OCI-LY1 (cell line): Measurements from ENCODE around the gene CCDC116.

Experiments used
- H2AFZ ChIP-seq: fragments of 200-600 bp; sonication (generic), shearing (Covaris generic); 2 replicates; pipeline ENCODE4 v1.6.0; 2014; ENCODE audit warnings: antibody characterized with exemption, mild to moderate bottlenecking, low read length
- H3F3A ChIP-seq: fragments of 200-600 bp; sonication (generic), shearing (Covaris generic); 2 replicates; pipeline ENCODE4 v1.6.0; 2014; ENCODE audit warnings: mild to moderate bottlenecking, antibody characterized with exemption, low read length, moderate library complexity; ENCODE audit not compliant: insufficient read depth
- H3K27ac ChIP-seq: fragments of 200-600 bp; sonication (generic); 2 replicates; pipeline ENCODE4 v1.5.1; 2014; ENCODE audit warnings: low read length, mixed run types, mild to moderate bottlenecking, low read depth; ENCODE audit not compliant: poor library complexity, severe bottlenecking
- H3K27me3 ChIP-seq: fragments of 200-600 bp; sonication (generic); 2 replicates; pipeline ENCODE4 v1.6.0; 2014; ENCODE audit warnings: antibody characterized with exemption, mild to moderate bottlenecking, low read length, moderate library complexity; ENCODE audit not compliant: insufficient read depth
- H3K36me3 ChIP-seq: fragments of 200-600 bp; sonication (generic); 2 replicates; pipeline ENCODE4 v1.6.1; 2014; ENCODE audit warnings: mild to moderate bottlenecking, antibody characterized with exemption, low read length, moderate library complexity, mixed read lengths; ENCODE audit not compliant: insufficient read depth
- H3K4me1 ChIP-seq: fragments of 200-600 bp; sonication (generic); 2 replicates; pipeline ENCODE4 v1.5.1; 2014; ENCODE audit warnings: mild to moderate bottlenecking, low read length, moderate library complexity; ENCODE audit not compliant: insufficient read depth, severe bottlenecking
- H3K4me2 ChIP-seq: fragments of 200-600 bp; sonication (generic), shearing (Covaris generic); 2 replicates; pipeline ENCODE4 v1.6.1; 2014; ENCODE audit warnings: low read length
- H3K4me3 ChIP-seq: fragments of 200-600 bp; sonication (generic); 2 replicates; pipeline ENCODE4 v1.5.1; 2014; ENCODE audit warnings: low read length, low read depth, mild to moderate bottlenecking, mixed read lengths; ENCODE audit not compliant: poor library complexity, severe bottlenecking
- H3K79me2 ChIP-seq: fragments of 200-600 bp; shearing (Covaris generic); 2 replicates; pipeline ENCODE4 v1.6.1; 2016; ENCODE audit warnings: mixed run types, low read length, mixed read lengths; ENCODE audit not compliant: insufficient read depth
- H3K9ac ChIP-seq: fragments of 200-600 bp; sonication (generic), shearing (Covaris generic); 2 replicates; pipeline ENCODE4 v1.6.1; 2014; ENCODE audit warnings: mild to moderate bottlenecking, low read length, mixed read lengths
- H3K9me2 ChIP-seq: fragments of 200-600 bp; sonication (generic), shearing (Covaris generic); 2 replicates; pipeline ENCODE4 v1.6.1; 2014; ENCODE audit warnings: low read depth, mild to moderate bottlenecking, low read length, mixed read lengths
- H3K9me3 ChIP-seq: fragments of 200-600 bp; shearing (Covaris generic); 2 replicates; pipeline ENCODE4 v1.6.1; 2014; ENCODE audit warnings: low read length, mixed read lengths
- H4K20me1 ChIP-seq: fragments of 200-600 bp; sonication (generic), shearing (Covaris generic); 2 replicates; pipeline ENCODE4 v1.6.0; 2016; ENCODE audit warnings: mild to moderate bottlenecking, low read length; ENCODE audit not compliant: insufficient read depth
- CTCF ChIP-seq: fragments of 200-600 bp; sonication (generic), shearing (Covaris generic); IDR thresholded peaks from 2 replicates; pipeline ENCODE4 v1.5.1; 2017; ENCODE audit warnings: mild to moderate bottlenecking, antibody characterized with exemption, low read length, moderate library complexity, mixed read lengths
- EZH2 ChIP-seq: fragments of 200-600 bp; sonication (generic), shearing (Covaris generic); IDR thresholded peaks from 2 replicates; pipeline ENCODE4 v1.8.0; 2017; ENCODE audit warnings: borderline replicate concordance, mixed run types, mild to moderate bottlenecking, antibody characterized with exemption, low read length, moderate library complexity, mixed read lengths

CCDC116 gene

DNA sequence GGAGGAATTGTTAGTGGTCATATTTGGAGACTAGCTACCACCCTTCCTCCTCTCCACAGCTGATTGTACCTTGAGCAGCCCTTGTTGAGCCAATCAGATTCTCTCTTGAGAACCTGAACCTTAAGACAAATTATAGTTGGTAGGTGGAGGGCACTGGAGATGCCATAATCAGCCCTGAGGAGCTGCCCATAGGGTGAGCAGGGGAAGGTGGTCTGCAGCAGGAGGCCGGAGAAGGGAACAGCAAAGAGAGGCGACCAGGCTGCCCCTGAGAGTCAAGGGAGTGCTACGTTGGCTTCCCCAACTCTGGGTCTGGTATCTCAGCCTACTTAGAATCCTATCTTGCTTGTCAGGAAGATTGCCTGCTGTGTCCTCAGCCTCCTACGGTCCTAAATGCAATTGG lies 6.8 kb downstream of the CCDC116 start:
- H3K27ac ChIP-seq, result no peak overlapping the region
- no peaks in the 10 kb centered on the region for H3K9me3 ChIP-seq
- H3K79me2 ChIP-seq, result peaks cover 4% of the 10 kb centered on the region; the same call in 1 of the 2 replicates
- H3K4me1 ChIP-seq, result peaks cover 24% of the 10 kb centered on the region
- TF ChIP-seq EZH2, result no peak
- TF ChIP-seq CTCF, result no peak
- H3K9me2 ChIP-seq, result no peaks in the 10 kb centered on the region
- H2AFZ ChIP-seq, result no peak overlapping the region
- H3F3A ChIP-seq, result no peaks in the 10 kb centered on the region
- no peaks in the 10 kb centered on the region; the same call in 1 of the 2 replicates for H3K27me3 ChIP-seq
- H3K36me3 ChIP-seq, result peaks cover 11% of the 10 kb centered on the region; the same call in 1 of the 2 replicates
- H4K20me1 ChIP-seq, result no peaks in the 10 kb centered on the region
- H3K4me3 ChIP-seq, result no peak overlapping the region
- H3K9ac ChIP-seq, result no peak overlapping the region
- H3K4me2 ChIP-seq, result no peak overlapping the region

- Histone ChIP-seq H2AFZ (no peak overlapping the region), H3K9me3 (no peaks in the 10 kb centered on the region), H3K27ac (no peak overlapping the region), H3K36me3 (peaks cover 21% of the 10 kb centered on the region), H4K20me1 (no peaks in the 10 kb centered on the region), H3K4me3 (no peak overlapping the region), H3K9ac (no peak overlapping the region), H3K4me2 (peak overlapping the region; percentile 80), H3K79me2 (peaks cover 4% of the 10 kb centered on the region; the same call in 1 of the 2 replicates), H3F3A (no peaks in the 10 kb centered on the region), H3K9me2 (no peaks in the 10 kb centered on the region), H3K4me1 (peaks cover 24% of the 10 kb centered on the region), H3K27me3 (no peaks in the 10 kb centered on the region)
- TF ChIP-seq EZH2, result no peak
- no peak for TF ChIP-seq CTCF
Measured at GRCh38 chr22:21640810-21641209, 8.2 kb downstream of the CCDC116 start.

DNA sequence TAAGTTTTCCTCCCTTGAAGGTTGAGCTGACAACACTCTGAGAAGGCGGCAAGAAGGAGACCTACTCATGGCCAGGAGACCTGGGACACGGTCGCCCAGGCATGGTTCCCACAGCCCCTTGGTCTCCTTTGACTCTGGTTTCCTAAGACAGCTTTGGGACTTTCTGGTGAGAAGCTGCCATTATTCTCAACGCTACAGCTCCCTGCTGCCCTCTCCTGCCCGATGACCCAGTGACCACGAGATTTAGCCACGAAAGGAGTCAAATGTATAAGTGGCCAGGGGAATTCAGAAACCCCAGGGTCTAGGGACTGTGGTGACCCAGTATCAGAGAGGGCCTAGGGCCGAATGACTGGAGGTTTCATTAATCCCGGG lies 8.8 kb downstream of the CCDC116 start:
- Histone ChIP-seq H3K4me1 (peaks cover 24% of the 10 kb centered on the region), H3F3A (no peaks in the 10 kb centered on the region), H3K9me3 (no peaks in the 10 kb centered on the region), H3K4me3 (peak overlapping the region; percentile 80), H3K79me2 (peaks cover 4% of the 10 kb centered on the region; the same call in 1 of the 2 replicates), H3K36me3 (peaks cover 25% of the 10 kb centered on the region), H2AFZ (no peak overlapping the region), H3K27ac (no peak overlapping the region), H3K9ac (peak overlapping the region; percentile 78), H3K27me3 (no peaks in the 10 kb centered on the region), H3K9me2 (no peaks in the 10 kb centered on the region), H4K20me1 (no peaks in the 10 kb centered on the region), H3K4me2 (peak overlapping the region; percentile 80)
- TF ChIP-seq CTCF (no peak), EZH2 (no peak)
